Measurements from ENCODE around the gene GRAMD1A. TPM values are rescaled to one million over a fixed set of nuclear protein-coding genes. Genes with fewer than 3 reads are reported as not detected.
A peak's percentile ranks its signal among the peaks of the same experiment; 100 is the strongest.

The GRAMD1A gene
- total RNA-seq, 6 experiments from 2014 or later, result 10.4 to 34.8 (median 15.4) TPM

DNA sequence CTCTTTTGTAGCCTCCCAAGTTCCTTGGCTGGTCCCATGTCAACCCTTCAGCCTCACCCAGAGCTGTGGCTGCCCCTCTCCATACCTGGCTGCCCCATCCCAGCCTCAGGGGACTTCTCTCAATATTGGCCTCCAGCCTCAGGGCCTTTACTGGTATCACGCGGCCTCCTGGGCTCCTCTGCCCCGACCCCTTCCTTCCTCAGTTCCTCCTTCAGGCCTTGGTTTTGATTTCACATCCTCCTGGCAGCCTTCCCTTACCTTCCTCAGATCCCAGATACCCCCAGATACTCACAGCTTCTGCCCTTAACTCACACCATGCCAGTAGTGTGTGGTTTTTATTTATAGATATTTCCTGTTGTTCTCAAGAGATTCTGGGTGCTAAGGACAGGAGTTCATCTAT lies 17.4 kb downstream of the GRAMD1A start:
- ATAC-seq (peak in 1 of 4 donors; percentile 24), DNase-seq (no peak)
- 51% methylated on average over 3 of the region's 3 CpGs for WGBS (ENCODE audit: insufficient coverage, low coverage, low lambda C conversion rate, missing lambda C conversion rate)
- no peak overlapping the region for H3K27ac ChIP-seq
- peaks cover 0 to 8% (median 3%) of the 10 kb centered on the region in 4 donors for H3K4me1 ChIP-seq
- H3K4me3 ChIP-seq, result no peak overlapping the region
- no peaks in the 10 kb centered on the region for H3K27me3 ChIP-seq
- peaks cover 0 to 16% (median 7%) of the 10 kb centered on the region in 4 donors for H3K36me3 ChIP-seq
- intact Hi-C loops (cut with DNase I), result no loop called here
- no peaks in the 10 kb centered on the region for H3K9me3 ChIP-seq
- TF ChIP-seq POLR2A (IDR thresholded peaks at IDR 0.05) (no peak), CTCF (IDR thresholded peaks at IDR 0.05) (no peak)

GRCh38 chr19:35018379-35018778 lies 18.3 kb downstream of the GRAMD1A start:
- 83% methylated on average over 1 of the region's 4 CpGs for WGBS (ENCODE audit: insufficient coverage, low coverage, low lambda C conversion rate, missing lambda C conversion rate)

DNA sequence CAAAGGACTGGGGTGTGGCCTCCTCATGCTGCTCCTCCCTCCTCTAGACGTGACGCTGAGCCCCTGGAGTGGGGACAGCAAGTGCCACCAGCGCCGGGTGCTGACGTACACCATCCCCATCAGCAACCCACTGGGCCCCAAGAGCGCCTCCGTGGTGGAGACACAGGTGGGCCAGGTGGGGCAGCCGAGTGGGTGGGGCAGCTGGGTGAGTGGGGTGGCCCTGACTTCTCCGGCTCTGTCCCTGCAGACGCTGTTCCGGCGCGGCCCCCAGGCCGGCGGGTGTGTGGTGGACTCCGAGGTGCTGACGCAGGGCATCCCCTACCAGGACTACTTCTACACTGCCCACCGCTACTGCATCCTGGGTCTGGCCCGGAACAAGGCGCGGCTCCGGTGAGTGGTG lies 19.0 kb downstream of the GRAMD1A start:
- H3K9me3 ChIP-seq, result no peaks in the 10 kb centered on the region
- no peak overlapping the region for H3K4me3 ChIP-seq
- TF ChIP-seq POLR2A (IDR thresholded peaks at IDR 0.05) (no peak), CTCF (IDR thresholded peaks at IDR 0.05) (no peak)
- H3K27ac ChIP-seq, result no peak overlapping the region
- ATAC-seq (no peak), DNase-seq (no peak)
- H3K27me3 ChIP-seq, result no peaks in the 10 kb centered on the region
- no CpG with 5 or more reads among the region's 22 CpGs for WGBS (ENCODE audit: insufficient coverage, low coverage, low lambda C conversion rate, missing lambda C conversion rate)
- no peaks in the 10 kb centered on the region for H3K4me1 ChIP-seq
- H3K36me3 ChIP-seq, result peaks cover 0 to 16% (median 9%) of the 10 kb centered on the region in 4 donors
- intact Hi-C loops (cut with DNase I), result no loop called here

More at GRCh38 chr19:35018379-35018778, 18.3 kb downstream of the GRAMD1A start:
- ATAC-seq (no peak), DNase-seq (no peak)
- Histone ChIP-seq H3K27me3 (no peaks in the 10 kb centered on the region), H3K27ac (no peak overlapping the region), H3K4me3 (no peak overlapping the region), H3K4me1 (peaks cover 0 to 4% (median 0%) of the 10 kb centered on the region in 4 donors), H3K36me3 (peaks cover 0 to 16% (median 7%) of the 10 kb centered on the region in 4 donors), H3K9me3 (no peaks in the 10 kb centered on the region)
- TF ChIP-seq POLR2A (IDR thresholded peaks at IDR 0.05) (no peak), CTCF (IDR thresholded peaks at IDR 0.05) (no peak)
- intact Hi-C loops (cut with DNase I), result no loop called here

- intact Hi-C loops (cut with DNase I), result no loop called here
- peaks cover 0 to 13% (median 10%) of the 10 kb centered on the region in 4 donors for H3K36me3 ChIP-seq
- no peak for TF ChIP-seq CTCF (IDR thresholded peaks at IDR 0.05)
- TF ChIP-seq POLR2A (IDR thresholded peaks at IDR 0.05), result no peak
These were observed 20.9 kb downstream of the GRAMD1A start for GRCh38 chr19:35021016-35021415.

DNA sequence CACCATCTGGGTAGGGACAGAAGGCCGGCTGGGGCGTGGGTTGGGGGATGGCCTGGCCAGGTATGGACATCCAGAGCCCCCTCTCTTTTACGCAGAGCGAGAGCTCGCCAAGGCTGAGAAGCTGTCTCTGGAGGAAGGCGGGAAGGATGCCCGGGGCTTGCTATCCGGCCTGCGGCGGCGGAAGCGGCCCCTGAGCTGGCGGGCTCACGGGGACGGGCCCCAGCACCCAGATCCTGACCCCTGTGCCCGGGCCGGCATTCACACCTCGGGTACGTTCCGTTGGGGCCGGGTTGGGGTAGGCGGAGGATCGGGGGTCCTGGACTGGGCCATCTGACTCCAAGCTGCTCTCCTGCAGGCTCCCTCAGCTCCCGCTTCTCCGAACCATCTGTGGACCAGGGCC lies 21.5 kb downstream of the GRAMD1A start:
- no peak for TF ChIP-seq POLR2A (IDR thresholded peaks at IDR 0.05)
- TF ChIP-seq CTCF (IDR thresholded peaks at IDR 0.05), result no peak
- Histone ChIP-seq H3K9me3 (no peaks in the 10 kb centered on the region), H3K27me3 (no peaks in the 10 kb centered on the region), H3K4me3 (no peak overlapping the region), H3K27ac (no peak overlapping the region), H3K36me3 (peaks cover 0 to 13% (median 10%) of the 10 kb centered on the region in 4 donors), H3K4me1 (no peaks in the 10 kb centered on the region)
- intact Hi-C loops (cut with DNase I), result no loop called here
- ATAC-seq (no peak), DNase-seq (no peak)
- 100% methylated on average over 1 of the region's 25 CpGs for WGBS (ENCODE audit: insufficient coverage, low coverage, low lambda C conversion rate, missing lambda C conversion rate)

More at GRCh38 chr19:35021016-35021415, 20.9 kb downstream of the GRAMD1A start:
- Histone ChIP-seq H3K27ac (no peak overlapping the region), H3K9me3 (no peaks in the 10 kb centered on the region), H3K27me3 (no peaks in the 10 kb centered on the region), H3K4me1 (no peaks in the 10 kb centered on the region), H3K4me3 (no peak overlapping the region)
- no peak for ATAC-seq
- WGBS (ENCODE audit: insufficient coverage, low coverage, low lambda C conversion rate, missing lambda C conversion rate), result 93% methylated on average over 5 of the region's 10 CpGs
- DNase-seq, result no peak

All from right lobe of liver (tissue), 6 donors.